NCI-H748 treated with DMSO at 0.1 percent for 48 hours (cell line): ENCODE measurements around the gene OVCH1.

ENCODE experiments used
- DNase-seq: peaks from one replicate; lab custom pipeline; 2025; lab: John Stamatoyannopoulos, UW

OVCH1 gene

GRCh38 chr12:29497588-29497987 lies at the start of gene OVCH1:
TSS of gene OVCH1 (minus strand) at chr12:29497686. CDS start at chr12:29497686, 0 bp downstream.
- DNase-seq, result no peak

GRCh38 chr12:29547151-29547632 lies 49.7 kb upstream of the OVCH1 start:
- DNase-seq, result no peak

GRCh38 chr12:29546000-29546399 lies 48.5 kb upstream of the OVCH1 start:
- DNase-seq, result no peak

GRCh38 chr12:29545102-29545467 lies 47.6 kb upstream of the OVCH1 start:
- no peak for DNase-seq

- no peak for DNase-seq
Observed at GRCh38 chr12:29544428-29545101, 47.1 kb upstream of the OVCH1 start.

- DNase-seq, result no peak
Observed at GRCh38 chr12:29543036-29543435, 45.5 kb upstream of the OVCH1 start.

GRCh38 chr12:29537298-29537697 lies 39.8 kb upstream of the OVCH1 start:
- no peak for DNase-seq

GRCh38 chr12:29534935-29535334 lies 37.4 kb upstream of the OVCH1 start:
- no peak for DNase-seq

- DNase-seq, result no peak
Observed at GRCh38 chr12:29533815-29534489, 36.5 kb upstream of the OVCH1 start.

GRCh38 chr12:29531471-29531870 lies 34.0 kb upstream of the OVCH1 start:
- no peak for DNase-seq

- no peak for DNase-seq
Observed at GRCh38 chr12:29530436-29530835, 33.0 kb upstream of the OVCH1 start.

- no peak for DNase-seq
Observed at GRCh38 chr12:29528161-29528560, 30.7 kb upstream of the OVCH1 start.

- DNase-seq, result no peak
Observed at GRCh38 chr12:29521951-29522350, 24.5 kb upstream of the OVCH1 start.

- DNase-seq, result no peak
Observed at GRCh38 chr12:29519585-29520182, 22.2 kb upstream of the OVCH1 start.

- DNase-seq, result no peak
Observed at GRCh38 chr12:29518407-29518806, 20.9 kb upstream of the OVCH1 start.

GRCh38 chr12:29517264-29517663 lies 19.8 kb upstream of the OVCH1 start:
- DNase-seq, result no peak

GRCh38 chr12:29516431-29516875 lies 19.0 kb upstream of the OVCH1 start:
- DNase-seq, result no peak

GRCh38 chr12:29510591-29511185 lies 13.2 kb upstream of the OVCH1 start:
- no peak for DNase-seq

- no peak for DNase-seq
Observed at GRCh38 chr12:29509503-29509902, 12.0 kb upstream of the OVCH1 start.

GRCh38 chr12:29508949-29509348 lies 11.5 kb upstream of the OVCH1 start:
- DNase-seq, result no peak

GRCh38 chr12:29505122-29505521 lies 7.6 kb upstream of the OVCH1 start:
- no peak for DNase-seq

- DNase-seq, result no peak
Observed at GRCh38 chr12:29503283-29503682, 5.8 kb upstream of the OVCH1 start.

- no peak for DNase-seq
Observed at GRCh38 chr12:29499235-29499634, 1.7 kb upstream of the OVCH1 start.
